GM21423 (cell line): ENCODE results near the gene MPHOSPH10.
"Not testable (repeated sequence)": the region's sequence is repeated elsewhere in the genome, so short reads cannot be mapped to it uniquely, and the experiment has no call there.

Experiments
- ATAC-seq: cut with Tn5 transposase; IDR thresholded peaks from one replicate; pipeline ENCODE4 v1.9.1; 2021; ENCODE audit warnings: mild to moderate bottlenecking, moderate library complexity; ENCODE audit not compliant: unreplicated experiment

Gene MPHOSPH10

DNA sequence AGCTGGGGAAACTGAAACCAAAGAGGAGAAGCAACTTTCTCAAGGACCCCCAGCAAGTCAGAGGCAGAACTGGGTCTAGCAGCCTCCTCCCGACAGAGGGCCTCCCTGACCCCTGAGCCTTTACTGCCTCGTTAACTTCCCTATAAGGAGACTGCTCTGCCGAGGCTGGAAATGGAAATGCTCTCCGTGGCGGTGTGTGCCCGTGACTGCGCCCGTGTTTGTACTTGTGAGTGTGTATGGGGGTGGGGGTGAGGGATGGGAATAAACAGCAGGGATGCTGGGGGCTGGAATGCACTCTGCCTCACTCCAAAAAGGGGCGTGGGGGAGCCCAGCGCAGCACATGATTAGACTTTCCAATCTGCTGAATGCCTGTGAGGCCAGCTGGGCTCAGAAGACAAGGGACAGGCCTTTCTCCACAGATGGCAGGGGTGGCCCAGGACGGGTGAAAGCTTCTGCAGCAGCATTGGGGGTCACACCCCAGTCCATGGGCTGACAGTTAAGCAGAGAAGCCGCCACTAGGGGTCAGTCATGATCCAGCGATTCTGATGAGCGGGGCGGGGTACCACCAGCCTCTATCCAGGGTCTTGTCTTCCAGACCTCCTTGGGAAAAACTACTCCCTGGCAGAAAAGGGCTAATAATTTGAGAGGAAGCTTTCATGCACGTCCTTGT lies 26.8 kb downstream of the MPHOSPH10 start:
- ATAC-seq: no peak

DNA sequence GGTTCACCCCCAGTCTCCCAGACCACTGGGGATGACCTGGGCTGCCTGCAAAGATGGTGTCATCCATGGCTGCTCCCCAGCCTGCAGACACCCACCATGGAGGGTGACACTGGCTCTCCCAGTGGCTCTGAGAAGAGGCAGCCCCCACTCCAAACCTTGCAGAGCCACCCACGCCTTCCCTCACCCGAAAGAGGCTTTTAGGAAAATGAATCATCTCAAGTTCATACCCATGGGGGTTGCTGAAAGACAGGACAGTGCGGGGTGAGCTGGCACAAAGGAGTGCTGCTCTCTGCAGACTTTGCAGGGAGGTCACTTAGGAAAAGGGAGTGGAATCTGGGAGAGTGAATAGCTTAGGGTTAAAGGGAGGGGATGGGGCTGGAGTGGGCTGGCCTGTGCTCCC lies 36.4 kb downstream of the MPHOSPH10 start:
- no peak for ATAC-seq

DNA sequence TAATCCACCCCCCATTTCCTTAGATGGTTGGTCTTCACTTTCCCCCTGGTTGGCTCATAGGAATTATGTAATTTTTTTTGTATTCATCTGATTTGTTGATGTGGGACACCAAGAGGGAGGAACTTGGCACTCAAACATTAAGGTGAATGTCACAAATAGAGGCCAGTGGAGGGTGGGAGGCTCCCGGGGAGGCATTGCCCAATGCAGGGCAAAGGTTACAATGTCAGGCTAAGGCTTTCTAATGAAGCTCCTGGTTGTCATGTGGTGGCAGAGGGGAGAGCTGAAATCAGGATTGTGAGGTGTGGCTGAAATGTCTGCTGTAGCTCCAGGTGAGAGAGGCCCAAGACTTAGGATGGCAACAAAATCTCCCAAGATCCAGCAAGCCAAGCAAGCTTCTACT lies 42.7 kb downstream of the MPHOSPH10 start:
- ATAC-seq: no peak

DNA sequence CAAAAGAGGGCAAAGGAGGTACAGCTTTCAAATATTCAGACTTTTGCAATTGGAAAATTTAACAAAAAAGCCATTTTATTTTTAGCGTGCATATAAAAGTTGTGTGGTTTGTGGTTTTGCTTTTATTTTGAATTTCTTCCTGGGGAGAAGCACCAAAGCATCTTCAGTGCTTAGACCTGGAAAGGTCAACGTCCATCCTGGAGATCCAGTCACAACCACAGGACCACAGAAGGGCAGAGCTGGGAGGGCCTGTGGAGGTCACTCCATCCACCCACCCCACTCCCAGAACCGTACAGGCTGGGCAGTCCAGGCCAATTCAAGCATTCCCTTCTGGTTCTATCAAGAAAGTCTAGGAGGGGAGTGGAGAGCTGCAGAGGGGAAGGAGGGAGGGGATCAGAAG lies 43.8 kb downstream of the MPHOSPH10 start:
- ATAC-seq: no peak

DNA sequence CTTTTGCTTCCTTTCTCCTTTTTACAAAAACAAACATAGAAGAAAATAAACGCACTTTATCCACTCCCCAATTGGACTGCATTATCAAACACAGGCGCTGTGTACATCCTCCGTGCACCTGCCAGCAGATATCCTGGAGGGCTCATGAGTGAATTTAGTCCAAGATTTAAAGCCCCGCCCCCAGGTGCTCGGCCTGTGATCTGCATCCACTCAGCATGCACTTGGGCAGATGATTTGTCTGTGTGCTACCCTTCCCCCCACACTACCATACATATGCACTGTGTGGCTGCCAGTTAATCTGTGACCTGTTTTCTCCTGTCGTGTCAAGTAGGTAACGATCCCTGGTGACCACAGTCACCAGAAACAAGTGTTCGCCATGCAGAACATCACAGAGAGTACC lies 48.4 kb downstream of the MPHOSPH10 start:
- not testable (repeated sequence) for ATAC-seq

- ATAC-seq: no peak
Measured at GRCh38 chr2:71181316-71181715, 50.9 kb downstream of the MPHOSPH10 start.

- not testable (repeated sequence) for ATAC-seq
Measured at GRCh38 chr2:71183306-71184115, 53.1 kb downstream of the MPHOSPH10 start.

DNA sequence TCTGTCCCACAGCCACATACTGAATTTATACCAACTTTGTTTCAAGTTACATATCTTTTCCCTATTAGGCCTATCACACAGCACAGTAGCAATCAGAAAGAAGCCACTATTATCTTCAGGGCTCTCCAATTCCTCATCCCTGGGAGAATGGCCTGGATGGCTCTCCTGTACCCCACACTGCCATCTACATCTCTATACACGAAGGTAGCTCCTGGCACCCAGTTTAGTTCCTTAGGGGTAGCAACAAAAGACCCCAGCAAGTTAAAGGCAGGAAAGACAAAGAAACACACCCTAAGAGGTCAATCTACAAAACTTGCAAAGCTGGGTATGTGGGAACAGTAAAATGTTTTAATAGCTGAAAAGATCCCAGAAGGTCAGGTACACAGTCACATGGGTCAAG lies 56.5 kb downstream of the MPHOSPH10 start:
- no peak for ATAC-seq

GRCh38 chr2:71187589-71187988 lies 57.2 kb downstream of the MPHOSPH10 start:
- ATAC-seq: no peak

GRCh38 chr2:71190656-71191569 lies 60.5 kb downstream of the MPHOSPH10 start:
- ATAC-seq: no peak

DNA sequence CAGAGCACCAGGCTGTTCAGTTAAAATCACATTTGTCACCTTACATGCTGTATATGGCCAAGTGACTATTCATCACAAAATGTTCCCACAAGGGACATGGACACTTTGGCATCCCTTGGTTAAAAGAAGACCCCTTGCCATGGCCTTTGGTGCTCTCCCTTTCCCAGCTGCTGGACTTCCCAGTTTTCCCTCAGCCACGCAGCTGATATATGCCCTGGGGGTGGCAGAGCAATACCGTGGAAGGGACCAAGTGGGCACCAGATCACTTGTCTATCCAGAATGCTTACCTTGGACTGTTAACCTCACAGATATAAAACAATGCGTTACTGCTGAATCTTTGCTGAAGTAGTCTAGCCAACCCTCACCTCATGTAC lies 61.1 kb downstream of the MPHOSPH10 start:
- ATAC-seq: no peak
